NCI-H146 (cell line): ENCODE measurements around the gene ATP10D.
"Not testable (repeated sequence)": the region's sequence is repeated elsewhere in the genome, so short reads cannot be mapped to it uniquely, and the experiment has no call there.

Experiments
- DNase-seq: peaks from one replicate; lab custom pipeline; 2025; lab: John Stamatoyannopoulos, UW

Gene ATP10D

GRCh38 chr4:47535567-47536147 lies 50.6 kb downstream of the ATP10D start:
- no peak for DNase-seq

DNA sequence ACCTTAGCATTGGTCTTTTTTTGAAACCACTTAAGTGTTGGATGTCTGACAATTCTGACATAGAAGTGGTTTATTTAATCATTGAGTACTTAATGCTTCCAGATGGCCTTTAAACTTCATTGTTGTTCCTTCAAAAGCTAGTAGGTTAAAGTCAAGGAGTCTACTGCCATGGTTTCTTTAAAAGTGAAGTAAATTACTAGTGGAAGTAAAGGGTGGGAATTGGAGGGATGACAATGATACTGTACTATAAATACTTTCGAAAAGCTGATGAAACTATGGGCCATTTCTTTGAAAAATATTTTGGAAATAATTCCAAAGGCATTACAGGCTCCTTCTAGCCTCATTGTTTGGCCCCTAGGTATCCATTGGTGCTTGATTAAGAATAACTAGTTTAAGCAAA lies 51.9 kb downstream of the ATP10D start:
- DNase-seq: no peak

DNA sequence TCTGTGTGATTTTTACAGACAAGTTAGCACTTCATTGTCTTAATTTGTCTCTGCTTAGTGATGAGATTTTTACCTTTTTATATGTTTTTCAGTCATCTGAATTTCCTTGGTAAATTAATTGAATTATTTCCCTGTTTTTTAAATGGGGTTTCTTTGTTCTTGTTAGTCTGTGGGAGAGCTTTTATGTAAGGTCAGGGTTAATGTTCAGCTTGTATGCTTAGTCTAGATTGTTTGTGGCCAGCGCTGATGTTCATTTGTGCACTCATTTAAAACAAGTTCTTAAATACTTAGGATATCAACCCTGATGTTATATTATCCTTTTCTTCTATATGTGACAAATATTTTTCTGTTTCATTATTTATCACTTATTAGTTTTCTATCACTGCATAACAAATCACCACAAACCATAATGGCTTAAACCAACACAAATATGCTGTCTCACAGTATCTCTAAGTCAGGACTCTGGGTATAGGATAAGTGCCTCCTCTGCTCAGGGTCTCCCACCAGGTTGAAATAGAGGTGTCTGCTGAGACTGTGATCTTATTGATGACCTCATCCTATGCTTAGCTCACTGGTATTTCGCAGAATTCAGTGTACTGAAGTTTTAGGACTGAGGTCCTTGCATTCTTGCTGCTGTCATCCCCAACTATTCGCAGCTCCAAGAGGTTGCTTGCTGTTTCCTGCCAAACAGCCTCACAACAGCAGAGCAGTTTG lies 53.2 kb downstream of the ATP10D start:
- no peak for DNase-seq

- no peak for DNase-seq
Observed at GRCh38 chr4:47538825-47539154, 53.7 kb downstream of the ATP10D start.

- DNase-seq: not testable (repeated sequence)
Observed at GRCh38 chr4:47542640-47543039, 57.6 kb downstream of the ATP10D start.

DNA sequence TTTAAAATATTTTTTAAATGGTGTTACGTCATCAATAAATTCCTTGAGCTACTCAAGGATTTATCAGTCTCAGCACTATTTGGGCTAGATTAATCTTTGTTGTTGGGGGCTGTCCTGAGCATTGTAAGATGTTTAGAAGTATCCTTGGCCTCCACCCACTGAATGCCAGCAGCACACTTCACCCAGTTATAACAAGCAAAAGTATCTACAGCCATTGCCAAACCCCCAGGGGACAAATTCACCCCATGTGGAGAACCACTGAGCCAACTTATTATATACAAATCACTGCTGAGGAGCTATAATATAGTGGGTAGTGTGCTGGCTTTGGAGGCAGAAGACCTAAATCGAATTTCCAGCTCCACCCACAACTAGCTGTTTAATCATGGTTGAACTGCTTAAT lies 58.3 kb downstream of the ATP10D start:
- no peak for DNase-seq

GRCh38 chr4:47550357-47550756 lies 65.3 kb downstream of the ATP10D start:
- DNase-seq: not testable (repeated sequence)

GRCh38 chr4:47550899-47551548 lies 65.9 kb downstream of the ATP10D start:
- no peak for DNase-seq

- no peak for DNase-seq
Observed at GRCh38 chr4:47551682-47552081, 66.6 kb downstream of the ATP10D start.

- no peak for DNase-seq
Observed at GRCh38 chr4:47553329-47554125, 68.5 kb downstream of the ATP10D start.

- DNase-seq: not testable (repeated sequence)
Observed at GRCh38 chr4:47555920-47556319, 70.8 kb downstream of the ATP10D start.

- no peak for DNase-seq
Observed at GRCh38 chr4:47557255-47557654, 72.2 kb downstream of the ATP10D start.

DNA sequence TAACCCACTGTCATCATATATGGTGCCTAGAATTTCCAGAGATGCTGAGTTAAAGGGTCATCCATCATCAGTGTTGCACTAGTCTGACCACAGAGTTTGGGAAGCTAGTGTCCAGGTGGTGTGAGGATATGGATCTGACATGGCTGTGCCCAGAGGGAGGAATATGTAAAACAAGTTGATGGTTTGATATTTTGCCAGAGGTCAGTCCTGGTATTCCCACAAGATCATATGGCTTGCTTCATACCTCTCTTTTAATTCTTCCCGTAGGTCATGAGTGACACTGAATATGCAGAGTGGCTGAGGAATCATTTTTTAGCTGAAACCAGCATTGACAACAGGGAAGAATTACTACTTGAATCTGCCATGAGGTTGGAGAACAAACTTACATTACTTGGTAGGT lies 75.6 kb downstream of the ATP10D start:
- no peak for DNase-seq

DNA sequence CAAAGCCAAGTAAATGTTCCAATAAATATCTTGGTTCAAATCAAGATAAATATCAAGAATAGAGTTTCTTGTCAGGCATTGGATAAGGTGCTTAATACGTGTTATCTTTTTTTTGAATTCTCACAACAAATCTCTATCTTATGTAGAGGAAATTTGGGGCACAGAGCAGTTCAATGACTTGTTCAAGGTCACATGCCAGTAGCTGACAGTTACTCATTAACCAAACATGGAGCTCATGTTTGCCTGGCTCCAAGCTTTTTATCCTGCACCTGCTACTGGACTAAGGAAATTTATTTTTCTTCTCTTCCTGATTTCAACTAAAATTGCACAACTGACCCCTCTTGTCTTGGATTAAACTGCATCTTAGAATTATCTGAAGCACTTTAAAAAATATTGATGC lies 76.3 kb downstream of the ATP10D start:
- no peak for DNase-seq

DNA sequence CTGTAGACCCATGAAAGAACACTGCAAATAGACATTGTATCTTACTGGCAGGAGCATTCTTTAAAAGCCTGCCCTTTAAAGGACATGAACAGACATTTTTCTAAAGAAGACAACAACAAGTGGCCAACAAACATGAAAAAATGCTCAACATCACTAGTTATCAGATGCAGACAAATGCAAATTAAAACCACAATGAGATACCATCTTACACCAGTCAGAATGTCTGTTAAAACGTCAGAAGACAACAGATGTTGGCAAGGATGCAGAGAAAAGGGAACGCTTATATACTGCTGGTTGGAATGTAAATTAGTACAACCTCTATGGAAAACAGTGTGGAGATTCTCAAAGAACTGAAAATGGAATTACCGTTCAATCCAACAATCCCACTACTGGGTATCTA lies 77.2 kb downstream of the ATP10D start:
- DNase-seq: no peak

DNA sequence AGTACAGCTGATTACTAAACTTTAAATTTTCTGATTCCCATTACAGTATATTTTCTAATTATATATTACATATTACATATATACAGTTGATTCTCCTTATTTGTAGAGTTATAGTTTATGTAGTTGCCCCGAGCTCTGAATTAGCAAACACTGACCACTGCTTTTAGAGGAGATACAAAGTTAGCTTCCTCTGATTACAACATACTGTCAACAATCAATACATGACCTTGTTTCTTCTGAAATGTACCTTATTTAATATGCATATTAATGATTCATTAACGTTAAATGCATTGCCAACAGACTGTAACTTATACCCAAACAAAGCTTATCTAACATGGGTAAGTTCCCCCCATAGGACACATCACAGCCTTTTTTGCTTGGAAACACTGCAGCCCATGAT lies 81.5 kb downstream of the ATP10D start:
- no peak for DNase-seq

- no peak for DNase-seq
Observed at GRCh38 chr4:47566969-47567368, 81.9 kb downstream of the ATP10D start.

DNA sequence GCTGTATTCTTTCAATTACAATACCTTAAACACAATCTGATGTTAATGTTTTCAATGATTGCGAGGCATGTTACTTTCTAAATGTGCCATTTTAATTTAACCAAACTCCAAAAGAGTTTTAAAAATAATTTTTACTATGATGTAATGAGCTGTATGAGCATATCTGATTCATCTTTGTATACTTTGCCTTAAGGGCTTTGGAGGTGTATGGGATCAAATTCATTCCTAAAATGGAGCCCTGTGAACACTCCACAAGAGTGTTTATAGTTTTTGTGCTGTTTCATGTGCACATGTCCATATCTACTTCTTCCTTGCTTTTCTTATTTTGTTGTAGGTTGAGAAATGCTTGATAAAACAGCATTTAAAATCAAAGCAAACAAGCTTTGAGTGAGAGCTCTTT lies 82.4 kb downstream of the ATP10D start:
- DNase-seq: no peak

- DNase-seq: no peak
Observed at GRCh38 chr4:47570816-47571215, 85.7 kb downstream of the ATP10D start.

DNA sequence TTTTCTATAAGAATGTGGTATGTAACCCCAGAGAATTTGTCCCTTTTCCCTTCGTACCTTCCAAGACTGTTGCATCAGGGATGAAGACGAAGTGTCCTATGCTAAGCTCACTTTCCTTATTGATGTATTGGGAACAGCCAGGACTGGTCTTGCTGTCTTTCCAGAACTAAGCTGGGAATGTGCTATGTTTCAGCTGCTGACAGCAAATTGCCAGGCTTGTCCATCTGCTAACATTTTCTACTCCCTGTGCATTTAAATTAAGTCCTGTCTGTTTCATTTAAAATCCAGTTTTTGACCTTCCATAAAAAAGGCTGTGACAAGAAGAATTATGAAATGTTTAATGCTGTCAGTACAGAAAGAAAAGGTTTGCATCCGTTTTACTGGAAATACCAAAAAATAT lies 87.9 kb downstream of the ATP10D start:
- no peak for DNase-seq

GRCh38 chr4:47577779-47578553 lies 92.9 kb downstream of the ATP10D start:
- DNase-seq: no peak

GRCh38 chr4:47579235-47579634 lies 94.2 kb downstream of the ATP10D start:
- no peak for DNase-seq
